HG02973 (cell line): ENCODE data around the gene SLC38A8.

Experiments used
- ATAC-seq: cut with Tn5 transposase; IDR thresholded peaks from one replicate; pipeline ENCODE4 v1.9.1; 2021; ENCODE audit warnings: moderate library complexity; ENCODE audit not compliant: unreplicated experiment

Gene SLC38A8

DNA sequence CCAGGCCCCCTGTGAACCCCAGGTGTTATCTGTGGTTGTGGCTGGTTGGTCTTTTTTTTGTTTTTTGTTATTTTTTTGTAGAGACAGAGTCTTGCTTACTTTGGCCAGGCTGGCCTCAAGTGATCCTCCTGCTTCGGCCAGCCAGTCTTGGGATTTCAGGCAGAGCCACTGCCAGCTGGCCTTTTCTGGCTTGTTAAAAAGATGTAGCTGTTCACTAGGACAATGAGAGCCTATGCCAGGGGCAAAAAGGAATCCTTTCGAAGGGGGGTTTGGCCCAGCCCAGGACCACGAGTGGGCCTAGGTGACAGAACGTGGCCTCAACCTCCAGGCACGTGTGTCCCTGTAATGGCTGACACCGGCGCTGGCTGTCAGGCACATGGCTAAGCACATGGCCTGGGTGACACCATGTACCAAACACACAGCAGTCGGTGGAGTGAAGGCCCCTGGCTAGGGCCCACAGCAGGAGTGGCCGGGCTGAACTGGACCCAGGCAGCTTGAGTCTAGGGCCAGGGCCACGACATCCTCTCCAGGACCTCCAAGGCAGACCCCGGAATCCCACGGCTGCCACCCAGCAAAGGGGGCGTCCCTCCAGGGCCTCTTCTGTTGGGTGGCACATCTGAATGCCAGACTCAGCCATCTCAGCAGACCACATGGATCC, 6.9 kb upstream of the SLC38A8 start:
- ATAC-seq, result no peak

DNA sequence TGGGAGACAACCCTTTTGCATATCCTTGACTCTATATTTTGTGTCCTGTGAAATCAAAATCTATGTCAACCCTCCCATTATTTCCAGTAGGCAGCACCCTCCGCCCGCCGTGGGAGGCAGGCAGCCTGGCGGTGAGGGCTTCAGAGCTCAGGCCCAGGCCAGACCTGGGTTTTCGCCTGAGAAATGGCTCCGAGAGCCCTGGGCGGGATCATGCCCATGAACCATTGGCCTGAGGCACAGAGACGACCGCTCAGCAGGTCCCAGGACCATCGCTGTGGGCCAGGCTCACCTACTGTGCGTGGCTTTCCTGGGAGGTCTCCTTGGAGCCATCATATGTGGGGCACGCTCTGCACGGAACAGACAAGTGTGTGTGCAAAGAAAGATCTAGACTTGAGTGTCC, 6.3 kb upstream of the SLC38A8 start:
- ATAC-seq, result no peak

DNA sequence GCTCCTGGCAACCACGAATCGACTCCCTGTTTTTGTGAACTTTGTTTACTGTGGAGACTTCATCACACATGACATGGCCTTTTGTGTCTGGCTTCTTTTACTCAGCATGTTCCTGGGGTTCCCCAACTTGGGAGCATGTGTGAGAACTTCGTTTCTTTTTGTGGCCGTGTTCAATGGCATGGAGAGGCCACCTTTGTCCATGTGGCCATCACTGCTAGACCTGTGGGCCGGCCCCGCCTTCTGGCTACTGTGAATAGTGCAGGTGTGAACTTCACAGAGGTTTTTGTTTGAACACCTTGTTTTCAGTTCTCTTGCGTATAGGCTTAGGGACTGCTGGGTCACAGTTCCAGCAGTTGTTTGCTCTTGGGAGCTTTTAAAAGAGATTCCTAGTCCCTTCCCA, 5.7 kb upstream of the SLC38A8 start:
- ATAC-seq, result no peak

DNA sequence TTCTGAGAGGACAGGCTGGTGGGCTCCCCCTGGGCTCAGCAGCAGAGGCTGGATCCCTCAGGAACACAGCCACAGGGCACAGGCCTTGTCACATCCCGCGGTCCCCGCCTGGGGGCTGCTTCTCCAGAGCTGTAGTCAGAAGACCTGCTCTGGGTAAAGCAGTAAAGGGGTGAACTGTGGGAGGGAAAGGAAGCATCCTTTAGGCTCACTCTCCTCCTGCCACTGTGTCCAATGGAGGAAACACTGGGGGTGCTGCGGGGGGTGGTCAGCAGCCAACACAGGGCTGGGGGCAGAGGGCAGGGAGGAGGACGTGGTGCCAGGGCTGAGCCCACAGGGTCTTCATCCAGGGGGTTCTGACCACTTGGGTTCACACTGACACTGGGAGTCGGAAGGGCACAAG, 5.0 kb upstream of the SLC38A8 start:
- no peak for ATAC-seq

DNA sequence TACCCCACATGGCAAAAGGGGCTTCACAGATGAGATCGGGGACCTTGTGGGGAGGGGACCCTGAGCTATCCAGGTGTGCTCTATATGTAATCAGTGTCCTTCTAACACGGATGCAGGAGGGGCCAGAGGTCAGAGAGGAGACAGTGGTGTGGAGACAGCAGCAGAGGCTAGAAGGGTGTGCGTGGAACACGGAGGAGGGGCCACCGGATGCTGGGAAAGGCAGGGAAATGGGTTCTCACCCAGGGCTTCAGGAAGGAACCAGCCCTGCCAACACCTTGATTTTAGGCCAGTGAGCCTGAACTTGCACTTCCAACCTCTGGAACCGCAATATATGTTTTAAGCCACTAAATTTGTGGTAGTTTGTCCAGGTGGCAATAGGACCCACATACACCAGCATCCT, 4.6 kb upstream of the SLC38A8 start:
- no peak for ATAC-seq

DNA sequence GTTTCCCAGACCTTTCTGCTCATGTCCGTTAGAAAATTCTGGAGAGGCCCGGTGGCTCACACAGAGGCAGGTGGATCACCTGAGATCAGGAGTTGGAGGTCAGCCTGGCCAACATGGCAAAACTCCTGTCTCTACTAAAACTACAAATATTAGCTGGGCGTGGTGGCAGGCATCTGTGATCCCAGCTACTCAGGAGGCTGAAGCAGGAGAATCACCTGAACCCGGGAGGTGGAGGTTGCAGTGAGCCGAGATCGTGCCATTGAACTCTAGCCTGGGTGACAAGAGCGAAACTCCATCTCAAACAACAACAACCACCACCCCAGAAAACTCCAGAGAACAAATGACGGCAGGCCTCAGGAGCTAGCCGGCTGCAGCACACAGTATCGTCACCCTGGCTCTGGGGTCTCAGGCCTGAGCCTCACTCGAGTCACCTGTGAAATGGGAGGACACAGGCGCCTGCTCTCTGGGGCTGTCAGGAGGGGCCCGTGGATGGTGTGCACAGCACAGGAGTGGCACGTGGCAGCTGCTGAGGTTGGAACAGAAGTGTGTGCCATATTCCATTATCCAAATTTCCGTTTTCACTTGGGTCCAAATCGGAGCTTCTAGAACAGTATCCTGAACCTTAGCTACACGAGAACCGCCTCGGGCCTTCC, 3.3 kb upstream of the SLC38A8 start:
- no peak for ATAC-seq

DNA sequence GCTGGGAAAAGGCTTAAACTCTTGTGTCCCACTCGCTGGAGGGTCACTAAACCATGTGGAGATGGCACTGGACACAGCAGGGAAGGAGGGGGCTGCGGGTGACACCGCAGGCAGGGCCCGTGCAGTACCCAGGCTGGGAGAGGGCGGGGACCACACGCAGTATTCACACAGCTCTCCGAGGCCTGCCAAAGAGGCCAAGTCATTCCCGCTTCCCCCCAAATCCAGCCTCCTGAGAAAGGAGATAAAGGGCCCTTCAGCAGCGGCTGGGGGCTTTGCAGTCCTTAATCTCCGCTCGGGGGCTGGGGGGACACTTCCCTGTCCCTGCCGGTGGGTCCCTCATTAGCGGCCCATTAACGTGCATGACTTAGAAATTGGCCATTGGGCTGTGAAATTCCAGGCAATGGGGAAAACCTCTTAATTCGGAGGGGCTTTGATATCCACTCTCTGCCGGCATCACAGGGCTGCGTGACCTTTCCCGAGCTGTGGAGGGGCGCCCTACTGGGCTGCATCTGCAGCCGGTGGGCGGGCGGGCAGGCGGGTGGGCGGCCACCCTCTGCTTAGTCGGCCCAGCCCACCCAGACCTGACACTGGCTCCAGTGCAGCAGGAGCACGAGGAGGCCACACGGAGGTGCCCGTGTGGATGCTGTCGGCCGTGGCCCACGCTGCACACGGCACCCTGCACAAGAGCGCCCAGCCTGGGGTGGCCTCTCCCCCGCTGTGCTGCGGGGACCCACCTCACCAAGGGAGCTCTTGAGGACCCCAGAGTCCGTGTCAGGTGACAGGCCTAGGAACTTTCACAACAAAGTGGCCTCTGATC, 2.6 kb upstream of the SLC38A8 start:
- no peak for ATAC-seq

DNA sequence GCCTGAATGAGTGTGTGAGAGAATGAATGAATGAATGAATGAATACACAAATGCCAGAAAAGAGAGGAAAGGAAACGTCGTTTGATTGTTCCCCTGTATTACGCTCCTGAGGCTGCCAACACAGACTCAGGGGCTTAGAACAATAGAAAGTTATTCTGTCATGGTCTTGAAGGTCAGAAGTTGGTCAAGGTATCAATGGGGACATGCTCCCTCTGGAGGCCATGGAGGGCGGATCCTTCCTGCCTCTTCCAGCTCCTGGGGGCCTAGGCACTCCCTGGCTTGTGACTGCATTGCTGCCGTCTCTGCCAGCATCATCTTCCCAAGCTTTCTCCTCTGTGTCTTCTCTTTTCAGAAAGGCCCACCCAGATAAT, 1.5 kb upstream of the SLC38A8 start:
- ATAC-seq, result no peak

DNA sequence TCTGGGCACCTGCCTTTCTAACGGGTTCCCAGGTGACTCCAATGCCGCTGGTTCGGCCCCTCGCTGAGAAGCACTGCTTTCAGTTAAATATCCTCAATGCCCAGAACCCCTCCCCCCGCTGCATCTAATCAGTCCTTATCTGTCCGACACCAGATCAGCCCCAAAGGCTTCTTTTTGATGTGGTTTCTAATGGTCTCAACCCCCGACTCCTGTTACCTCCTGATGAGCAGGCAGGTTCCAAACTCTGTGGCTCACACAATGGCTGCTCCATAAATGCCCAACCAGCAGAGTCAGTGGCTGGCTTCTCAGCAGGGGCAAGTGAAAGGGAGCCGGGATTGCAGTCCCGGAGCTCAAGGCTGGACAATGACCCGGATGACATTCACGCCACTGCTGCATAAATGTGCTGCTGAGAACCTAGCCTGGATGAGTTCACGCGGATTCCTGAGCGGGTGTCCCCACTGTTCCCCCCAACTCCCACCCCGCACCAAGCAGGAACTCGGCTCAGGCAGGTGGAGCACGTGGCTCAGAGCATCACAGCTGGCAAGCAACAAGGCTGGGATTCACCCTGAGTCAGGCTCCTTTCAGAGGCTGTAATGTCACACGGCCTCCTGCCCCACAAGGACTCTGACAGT, 1.0 kb upstream of the SLC38A8 start:
- ATAC-seq, result no peak

DNA sequence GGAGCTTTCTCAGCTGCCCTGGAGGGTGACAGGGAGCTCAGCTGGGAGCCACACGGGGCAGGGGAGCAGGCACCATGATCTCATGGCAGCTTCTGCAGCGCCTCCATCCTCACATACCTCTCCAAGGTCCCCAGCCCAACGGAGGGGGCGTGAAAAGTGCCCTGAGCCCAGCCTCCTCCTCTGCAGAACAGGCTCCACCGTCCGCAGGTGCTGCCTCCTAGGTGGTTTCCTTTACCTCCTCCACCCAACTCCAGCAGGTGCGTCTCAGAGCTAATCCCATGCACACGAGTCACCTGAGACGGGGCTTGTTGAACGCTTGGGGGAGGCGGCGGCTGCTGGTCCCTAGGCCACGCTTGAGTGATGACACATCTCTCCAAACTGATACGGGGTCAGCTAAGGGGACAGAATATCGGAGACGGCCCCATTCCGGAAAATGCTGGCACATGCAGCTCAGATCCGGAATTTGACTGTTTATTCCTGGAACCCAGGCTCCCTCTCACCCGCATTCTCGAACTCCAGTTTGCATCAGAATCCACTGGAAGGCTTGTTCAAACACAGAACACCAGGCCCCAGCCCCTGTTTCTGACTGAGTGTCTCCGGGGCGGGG, 387 bp upstream of the SLC38A8 start:
- ATAC-seq, result no peak

DNA sequence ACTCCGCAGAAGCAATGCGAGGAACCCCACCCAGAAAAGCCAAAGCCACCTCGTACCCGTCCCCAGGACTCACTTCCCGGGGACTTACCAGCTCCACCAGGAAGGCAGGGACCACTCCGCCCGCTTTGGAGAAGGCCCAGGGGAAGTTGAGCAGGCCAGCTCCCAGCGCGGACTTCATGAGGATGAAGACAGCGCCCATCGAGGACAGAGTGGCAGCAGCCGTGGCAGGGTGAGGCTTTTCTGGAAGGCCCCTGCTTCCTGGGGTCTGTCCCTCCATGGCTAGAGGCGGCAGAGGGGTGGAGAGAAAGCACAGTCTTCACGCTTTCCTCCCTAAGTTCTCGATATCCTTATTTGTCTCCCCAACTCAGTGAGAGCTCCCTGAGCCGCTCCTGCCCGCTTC, 714 bp downstream of the SLC38A8 start:
- no peak for ATAC-seq

DNA sequence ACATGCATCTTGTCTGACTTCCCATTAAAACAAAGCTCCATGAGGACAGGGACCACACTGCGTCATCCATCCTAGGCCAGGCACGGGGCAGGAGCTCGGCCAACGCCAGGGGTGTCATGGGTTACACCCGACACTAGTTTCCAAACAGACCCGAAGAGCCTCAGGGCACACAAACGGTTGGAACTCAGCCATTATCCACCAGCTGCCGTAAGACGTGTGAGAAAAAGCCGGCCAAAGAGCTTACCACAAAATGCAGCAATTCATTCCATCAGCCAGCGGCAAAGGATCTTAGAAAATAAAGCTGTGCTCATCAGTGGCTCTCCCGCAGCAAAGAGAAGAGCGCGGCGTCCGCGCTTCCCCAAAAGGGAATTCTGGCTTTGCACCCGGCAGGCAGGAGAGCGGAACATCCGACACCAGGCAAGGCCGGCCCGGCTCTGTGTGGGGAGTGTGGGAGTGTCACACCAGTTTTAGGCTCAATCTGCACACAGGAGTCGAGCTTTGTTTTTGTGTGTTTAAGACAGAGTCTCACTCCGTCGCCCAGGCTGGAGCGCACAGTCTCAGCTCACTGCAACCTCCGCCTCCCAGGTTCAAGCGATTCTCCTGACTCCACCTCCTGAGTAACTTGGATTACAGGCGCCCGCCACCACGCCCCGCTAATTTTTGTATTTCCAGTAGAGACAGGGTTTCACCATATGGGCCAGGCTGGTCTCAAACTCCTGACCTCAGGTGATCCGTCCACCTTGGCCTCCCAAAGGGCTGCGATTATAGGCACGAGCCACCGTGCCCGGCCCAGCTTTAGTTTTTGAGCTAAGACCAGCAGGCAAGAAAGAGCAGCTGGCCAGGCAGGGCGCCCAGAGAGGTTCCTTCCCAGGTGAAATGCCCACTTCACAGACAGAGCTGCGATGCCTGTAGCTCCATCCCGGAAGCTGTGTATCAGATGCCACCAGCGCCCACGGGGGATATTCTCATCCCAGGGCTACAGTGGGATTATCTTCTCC, 1.5 kb downstream of the SLC38A8 start:
- ATAC-seq, result no peak

DNA sequence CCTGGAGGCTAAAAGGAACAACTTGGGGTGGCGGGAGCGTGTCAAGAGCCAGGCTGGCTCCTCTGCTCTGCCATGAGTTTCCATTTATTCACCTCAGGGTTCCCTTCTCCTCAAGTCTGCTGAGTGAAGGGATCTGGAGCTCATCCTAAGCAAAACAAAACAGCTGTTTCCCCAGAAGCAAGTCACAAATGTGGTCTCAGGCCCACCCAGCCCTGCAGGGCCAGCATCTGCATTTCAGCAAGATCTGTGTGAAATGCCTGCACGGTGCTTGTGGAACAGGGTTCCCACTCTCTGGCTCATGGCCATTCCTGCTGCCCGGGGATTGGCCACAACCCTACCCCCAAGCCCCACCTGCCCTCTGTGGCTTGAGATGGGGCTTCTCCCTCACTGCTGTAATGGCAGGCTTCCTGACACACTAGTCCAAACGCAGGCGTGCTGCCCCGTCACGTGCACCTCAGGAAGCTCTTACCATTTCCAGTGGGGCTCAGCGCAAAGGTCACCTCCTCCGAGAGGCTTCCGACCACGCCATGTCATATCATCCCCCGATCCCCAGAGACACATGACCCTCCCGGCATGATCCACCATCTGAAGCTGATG, 2.3 kb downstream of the SLC38A8 start:
- ATAC-seq, result no peak

DNA sequence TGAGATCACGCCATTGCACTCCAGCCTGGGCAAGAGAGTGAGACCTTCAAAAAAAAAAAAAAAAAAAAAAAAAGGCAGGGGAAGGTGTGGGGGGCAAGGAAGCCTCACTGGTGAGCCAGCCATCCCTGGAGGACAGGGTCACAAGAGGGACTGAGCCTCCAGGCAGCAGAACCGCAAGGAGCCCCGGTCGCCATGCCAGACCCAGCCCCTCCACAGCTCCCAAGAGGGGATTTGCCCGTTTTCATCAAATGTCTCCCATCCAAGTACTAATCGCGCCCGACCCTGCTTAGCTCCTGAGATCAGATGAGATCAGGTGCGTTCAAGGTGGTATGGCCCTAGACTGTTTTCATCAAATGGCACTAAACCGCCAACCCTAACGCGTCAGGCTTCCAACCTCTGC, 2.9 kb downstream of the SLC38A8 start:
- ATAC-seq, result no peak

DNA sequence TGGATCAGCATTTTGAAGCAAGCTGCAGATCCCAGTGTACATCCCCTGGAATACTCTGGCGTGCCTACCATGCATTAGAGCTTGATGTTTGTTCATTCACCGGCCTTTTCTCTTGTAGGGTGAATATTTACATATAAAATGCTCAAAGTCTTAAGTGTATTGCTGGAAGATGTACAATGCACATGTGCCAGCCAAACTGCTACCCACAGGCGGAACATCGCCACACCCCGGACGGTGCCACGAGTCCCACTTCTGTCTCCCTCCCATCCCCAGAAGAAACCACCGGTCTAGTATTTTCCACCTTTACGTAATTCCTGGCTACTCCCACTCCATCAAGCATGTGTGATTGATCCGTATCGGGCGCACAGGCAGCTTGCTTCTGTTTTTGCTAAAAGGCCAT, 4.1 kb downstream of the SLC38A8 start:
- ATAC-seq, result no peak

DNA sequence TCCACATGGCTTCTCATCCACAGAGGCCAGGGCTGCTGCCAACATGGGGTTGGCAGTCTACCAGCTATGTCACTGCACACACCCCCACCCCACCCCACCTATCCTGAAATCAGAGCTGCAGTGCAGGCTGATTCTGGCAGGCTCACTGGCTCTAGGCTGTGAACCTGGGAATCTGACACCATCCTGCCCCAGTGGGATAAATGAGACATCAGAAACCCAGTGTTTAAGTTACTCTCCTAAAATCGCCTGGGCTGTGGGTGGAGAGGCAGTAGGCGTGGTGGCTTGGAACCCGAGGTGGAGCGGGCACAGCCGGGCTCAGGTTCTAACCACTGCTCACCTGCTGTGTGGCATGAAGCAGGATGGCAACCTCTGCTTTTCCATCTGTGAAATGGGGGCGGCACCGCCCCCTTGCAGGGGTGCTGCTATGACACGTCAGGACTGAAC, 5.6 kb downstream of the SLC38A8 start:
- ATAC-seq, result no peak

DNA sequence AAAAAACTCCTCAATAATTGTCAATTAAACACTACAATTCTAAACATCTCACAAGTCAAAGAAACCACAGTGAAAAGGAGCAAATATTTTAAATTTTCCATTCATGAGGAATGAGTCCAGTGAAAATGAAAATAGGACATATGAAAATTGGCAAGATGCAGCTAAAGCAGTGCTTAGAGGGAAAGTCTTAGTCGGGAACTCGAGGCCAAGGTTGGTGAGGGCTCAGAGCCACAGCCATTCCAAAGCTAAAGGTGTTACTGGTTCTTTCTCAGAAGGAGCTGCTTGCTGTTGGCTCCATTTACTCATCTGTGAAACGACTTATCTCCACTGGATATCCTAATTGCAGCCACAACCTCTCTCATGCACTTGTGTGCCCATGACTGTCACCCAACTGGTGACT, 6.5 kb downstream of the SLC38A8 start:
- ATAC-seq, result no peak

DNA sequence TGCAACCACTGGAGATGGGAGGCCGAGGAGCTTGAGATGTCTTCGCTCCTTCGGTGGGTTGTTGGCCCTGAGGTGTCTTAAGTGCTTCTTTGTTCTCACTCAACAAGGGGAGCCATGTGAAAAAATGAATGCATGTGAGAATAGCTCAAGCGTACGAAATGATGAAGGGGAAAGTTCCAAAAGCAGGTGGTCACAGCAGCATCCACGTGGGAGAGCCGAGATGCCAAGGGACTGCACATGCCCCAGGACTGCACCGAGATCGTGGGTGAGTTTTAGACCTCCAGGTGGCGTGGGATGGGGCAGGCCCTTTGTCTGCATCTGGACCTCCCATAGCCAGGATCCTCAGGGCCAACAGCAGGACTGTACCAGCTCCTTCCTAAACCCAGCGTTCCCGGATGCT, 8.1 kb downstream of the SLC38A8 start:
- no peak for ATAC-seq

DNA sequence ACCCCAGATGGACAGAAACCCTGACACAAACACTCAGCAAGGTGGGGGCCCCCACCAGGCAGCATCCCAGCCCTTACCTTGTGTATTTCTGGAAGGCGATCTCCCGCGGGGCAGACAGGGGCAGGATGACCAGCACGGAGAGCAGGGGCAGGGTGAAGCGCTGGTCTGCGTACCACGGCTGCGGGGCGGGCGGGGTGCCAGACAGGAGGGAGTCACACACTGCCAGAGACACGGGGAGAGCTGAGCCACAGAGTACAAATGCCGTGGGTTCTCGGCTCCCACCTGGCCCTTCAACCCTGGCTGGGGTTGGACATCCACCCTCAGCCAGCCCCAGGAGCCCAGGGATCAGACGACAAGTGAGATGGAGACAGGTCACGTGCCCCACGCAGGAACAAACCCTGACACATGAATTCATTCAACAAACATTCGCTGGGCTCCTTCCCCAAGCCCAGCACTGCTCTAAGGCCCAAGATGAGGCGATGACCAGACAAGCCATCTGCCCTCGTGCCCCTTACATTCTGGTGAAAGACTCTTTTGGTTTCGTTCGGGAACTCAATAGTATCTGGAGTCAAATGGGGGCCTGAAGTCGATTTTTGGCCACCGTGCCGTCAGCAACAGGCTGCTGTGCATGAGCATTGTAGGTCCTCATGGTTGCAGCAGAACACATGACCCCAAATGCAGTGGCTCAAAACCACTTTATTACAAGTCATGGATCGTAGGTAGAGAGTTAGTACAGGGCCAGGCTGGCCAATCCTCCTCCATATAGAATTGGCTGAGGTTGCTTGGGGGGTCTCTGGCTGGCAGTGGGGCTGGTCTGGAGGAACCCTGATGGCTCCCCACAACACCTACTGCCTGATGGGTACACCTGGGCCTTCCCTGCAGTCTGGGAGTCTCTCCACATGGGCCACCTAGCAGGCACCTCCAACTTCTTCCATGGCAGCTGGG, 9.1 kb downstream of the SLC38A8 start:
- no peak for ATAC-seq
